ENCODE results near the gene GPR157. TPM values are rescaled to one million over a fixed set of nuclear protein-coding genes. Genes with fewer than 3 reads are reported as not detected.
A peak's percentile ranks its signal among the peaks of the same experiment; 100 is the strongest.

The GPR157 gene
- total and polyA plus RNA-seq, 2 experiments from 2014 or later = 10.2 to 17.4 TPM

DNA sequence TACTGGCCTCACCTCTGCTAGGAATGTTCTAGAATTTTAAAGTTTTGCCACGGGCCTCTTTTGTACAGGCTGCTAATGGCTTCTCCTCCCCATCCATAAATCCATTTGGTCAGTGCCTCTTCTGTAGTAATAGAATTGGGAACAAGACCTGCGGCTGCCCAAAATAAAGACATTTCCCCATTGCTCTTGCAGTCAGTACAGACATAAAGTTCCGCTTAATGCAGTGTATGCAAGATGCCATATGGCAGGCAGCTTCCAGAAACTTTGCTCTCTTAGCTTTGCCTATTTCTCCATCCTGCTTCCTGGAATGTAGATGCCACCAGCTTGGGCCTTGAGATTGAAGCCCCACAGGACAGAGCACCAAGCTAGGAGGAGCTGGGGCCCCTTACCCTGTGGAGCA is 55.8 kb downstream of the GPR157 start:
- Histone ChIP-seq H3K4me3 (no peak overlapping the region), H3K27ac (no peak overlapping the region), H3K27me3 (no peaks in the 10 kb centered on the region), H3K36me3 (no peaks in the 10 kb centered on the region), H3K4me1 (ENCODE audit: low read depth) (peaks cover 5% of the 10 kb centered on the region), H3K9me3 (ENCODE audit: low read depth) (no peaks in the 10 kb centered on the region)
- no peak for DNase-seq (ENCODE audit: low read depth in 1 of 2, low spot score in 1 of 2)
- TF ChIP-seq, protein P1, sequence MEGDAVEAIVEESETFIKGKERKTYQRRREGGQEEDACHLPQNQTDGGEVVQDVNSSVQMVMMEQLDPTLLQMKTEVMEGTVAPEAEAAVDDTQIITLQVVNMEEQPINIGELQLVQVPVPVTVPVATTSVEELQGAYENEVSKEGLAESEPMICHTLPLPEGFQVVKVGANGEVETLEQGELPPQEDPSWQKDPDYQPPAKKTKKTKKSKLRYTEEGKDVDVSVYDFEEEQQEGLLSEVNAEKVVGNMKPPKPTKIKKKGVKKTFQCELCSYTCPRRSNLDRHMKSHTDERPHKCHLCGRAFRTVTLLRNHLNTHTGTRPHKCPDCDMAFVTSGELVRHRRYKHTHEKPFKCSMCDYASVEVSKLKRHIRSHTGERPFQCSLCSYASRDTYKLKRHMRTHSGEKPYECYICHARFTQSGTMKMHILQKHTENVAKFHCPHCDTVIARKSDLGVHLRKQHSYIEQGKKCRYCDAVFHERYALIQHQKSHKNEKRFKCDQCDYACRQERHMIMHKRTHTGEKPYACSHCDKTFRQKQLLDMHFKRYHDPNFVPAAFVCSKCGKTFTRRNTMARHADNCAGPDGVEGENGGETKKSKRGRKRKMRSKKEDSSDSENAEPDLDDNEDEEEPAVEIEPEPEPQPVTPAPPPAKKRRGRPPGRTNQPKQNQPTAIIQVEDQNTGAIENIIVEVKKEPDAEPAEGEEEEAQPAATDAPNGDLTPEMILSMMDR (IDR thresholded peaks at IDR 0.05; ENCODE audit: low read depth, low read length) = no peak

DNA sequence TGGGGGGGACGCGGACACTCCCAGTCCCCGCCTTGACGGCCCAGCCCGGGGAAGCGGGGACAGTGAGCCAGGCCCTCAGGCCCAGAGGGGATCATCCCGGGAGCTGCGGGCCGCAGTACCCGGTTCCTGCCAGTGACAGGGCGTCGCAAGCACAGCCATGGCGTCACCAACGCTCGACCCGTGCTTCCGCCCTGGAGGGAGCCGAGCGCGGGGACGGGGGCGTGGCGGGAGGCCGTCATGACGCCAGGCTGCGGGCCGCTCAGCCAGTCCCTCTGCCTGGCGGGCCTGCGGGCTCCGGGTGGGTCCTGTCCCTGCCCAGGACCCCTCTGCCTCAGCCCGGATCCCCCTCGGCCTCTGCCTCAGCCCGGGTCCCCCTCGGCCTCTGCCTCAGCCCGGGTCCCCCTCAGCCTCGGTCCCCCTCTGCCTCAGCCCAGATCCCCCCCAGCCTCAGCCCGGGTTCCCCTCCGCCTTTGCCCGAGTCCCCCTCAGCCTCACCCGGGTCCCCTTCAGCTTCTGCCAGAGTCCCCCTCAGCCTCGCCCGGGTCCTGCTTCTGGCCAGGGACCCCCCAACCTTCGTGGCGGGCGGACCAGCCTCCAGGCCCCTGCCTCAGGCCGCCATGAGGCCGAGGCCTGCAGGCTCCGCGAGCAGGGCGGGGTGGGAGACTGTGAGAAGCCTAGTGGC is 57.2 kb downstream of the GPR157 start:
- Histone ChIP-seq H3K27ac (no peak overlapping the region), H3K27me3 (no peaks in the 10 kb centered on the region), H3K4me3 (no peak overlapping the region), H3K9me3 (ENCODE audit: low read depth) (no peaks in the 10 kb centered on the region), H3K4me1 (ENCODE audit: low read depth) (peaks cover 5% of the 10 kb centered on the region), H3K36me3 (no peaks in the 10 kb centered on the region)
- TF ChIP-seq, protein P1 (IDR thresholded peaks at IDR 0.05; ENCODE audit: low read depth, low read length) = no peak
- no peak for DNase-seq (ENCODE audit: low read depth in 1 of 2, low spot score in 1 of 2)

DNA sequence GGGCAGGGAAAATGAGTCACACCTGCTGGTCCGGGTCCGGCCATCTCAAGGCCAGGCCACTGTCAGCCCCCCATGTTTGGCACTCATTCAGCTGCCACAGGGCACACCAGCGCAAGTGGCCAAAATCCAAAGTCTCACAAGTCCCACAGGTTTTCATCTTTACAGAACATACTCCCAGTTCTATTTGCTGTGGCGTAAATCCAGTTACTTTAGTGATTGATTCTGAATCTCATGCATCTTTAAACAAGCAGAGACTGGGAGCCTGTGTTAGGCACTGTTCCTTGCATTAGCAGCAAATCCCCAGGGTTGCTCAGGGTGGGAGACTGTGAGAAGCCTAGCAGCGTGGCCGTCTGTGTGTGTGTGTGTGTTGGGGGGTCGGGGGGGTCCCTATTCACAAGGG is 58.4 kb downstream of the GPR157 start:
- Histone ChIP-seq H3K4me3 (no peak overlapping the region), H3K27me3 (no peaks in the 10 kb centered on the region), H3K36me3 (no peaks in the 10 kb centered on the region), H3K27ac (no peak overlapping the region), H3K9me3 (ENCODE audit: low read depth) (no peaks in the 10 kb centered on the region), H3K4me1 (ENCODE audit: low read depth) (peaks cover 6% of the 10 kb centered on the region)
- no peak for DNase-seq (ENCODE audit: low read depth in 1 of 2, low spot score in 1 of 2)
- TF ChIP-seq, protein P1 (IDR thresholded peaks at IDR 0.05; ENCODE audit: low read depth, low read length) = no peak

DNA sequence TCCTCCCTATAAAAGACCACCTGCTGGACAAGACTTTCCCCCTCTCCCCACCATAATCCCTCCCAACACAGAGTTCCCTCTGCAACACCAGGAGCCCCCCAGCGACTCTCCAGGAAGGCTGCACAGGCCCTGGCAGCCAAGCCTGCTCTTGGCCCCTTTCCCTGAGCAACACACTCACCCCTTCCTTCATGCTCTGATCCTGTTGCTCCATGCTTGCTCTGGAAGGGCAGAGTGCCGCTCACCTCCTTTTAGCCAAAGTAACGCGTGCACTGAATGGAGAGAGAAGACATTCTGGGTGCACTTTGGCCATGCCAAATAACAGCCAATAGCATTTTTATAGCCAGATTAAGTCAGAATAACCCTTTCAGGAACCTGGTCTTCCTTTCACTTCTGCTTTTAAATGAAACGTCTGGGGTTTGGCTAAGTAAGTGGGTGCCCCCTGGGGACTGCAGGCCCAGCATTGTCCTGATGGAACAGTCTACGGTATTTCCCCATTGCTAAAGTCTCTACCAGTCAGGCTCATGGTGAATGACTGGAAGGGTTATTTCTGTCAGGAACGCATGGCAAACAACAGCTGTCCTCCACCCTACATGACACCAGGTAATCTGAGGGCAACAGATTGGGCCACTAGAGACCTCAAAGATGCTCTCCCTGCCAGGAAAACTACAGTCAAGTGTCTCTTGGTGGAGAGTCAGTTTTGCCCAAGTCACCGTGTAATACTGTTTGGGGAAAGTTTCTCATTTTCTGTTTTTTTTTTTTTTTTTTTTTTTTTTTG is 59.4 kb downstream of the GPR157 start, which contains the start of gene SLC2A5:
TSS of gene SLC2A5 (minus strand) at position 310 of the 775 bp plus-strand sequence. CDS start at position 211, 99 bp downstream.
- H3K27me3 ChIP-seq = no peaks in the 10 kb centered on the region
- no peaks in the 10 kb centered on the region for H3K36me3 ChIP-seq
- H3K4me3 ChIP-seq = no peak within 1 kb of the TSS
- H3K9me3 ChIP-seq (ENCODE audit: low read depth) = no peaks in the 10 kb centered on the region
- TF ChIP-seq, protein P1 (IDR thresholded peaks at IDR 0.05; ENCODE audit: low read depth, low read length) = no peak
- no peak within 1 kb of the TSS for H3K27ac ChIP-seq
- peak in 1 of 2 donors; percentile 46 for DNase-seq (ENCODE audit: low read depth in 1 of 2, low spot score in 1 of 2)
- peaks cover 16% of the 10 kb centered on the region for H3K4me1 ChIP-seq (ENCODE audit: low read depth)

DNA sequence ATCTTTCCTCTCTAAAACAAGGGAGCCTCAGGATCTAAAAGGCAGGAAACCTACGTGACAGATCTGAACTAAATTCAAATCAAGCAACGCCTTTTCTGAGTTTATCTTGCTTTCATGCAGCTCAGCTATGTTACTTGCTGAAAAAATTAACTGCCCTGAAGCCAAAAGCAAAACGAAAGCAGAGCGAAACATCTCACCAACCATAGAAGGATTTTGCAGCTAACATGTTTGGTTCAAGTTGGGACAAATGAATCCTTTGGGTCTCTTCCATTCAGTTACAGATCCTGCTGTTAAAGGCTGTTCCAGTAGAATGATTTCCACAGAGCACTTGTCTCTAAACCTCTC is 59.9 kb downstream of the GPR157 start:
- Histone ChIP-seq H3K27ac (no peak overlapping the region), H3K36me3 (no peaks in the 10 kb centered on the region), H3K9me3 (ENCODE audit: low read depth) (no peaks in the 10 kb centered on the region), H3K27me3 (no peaks in the 10 kb centered on the region), H3K4me1 (ENCODE audit: low read depth) (peaks cover 13% of the 10 kb centered on the region), H3K4me3 (no peak overlapping the region)
- TF ChIP-seq, protein P1 (IDR thresholded peaks at IDR 0.05; ENCODE audit: low read depth, low read length) = peak; percentile 1
- DNase-seq (ENCODE audit: low read depth in 1 of 2, low spot score in 1 of 2) = peak in 1 of 2 donors; percentile 30
